Fibroblast of skin of scalp (primary cell): Measurements from ENCODE around the gene HRH1.
A peak's percentile ranks its signal among the peaks of the same experiment; 100 is the strongest.
"Not testable (repeated sequence)": the region's sequence is repeated elsewhere in the genome, so short reads cannot be mapped to it uniquely, and the experiment has no call there.

Experiments used
- DNase-seq: peaks from one replicate; pipeline ENCODE4 v3.0.0-alpha.2; 2013

HRH1 gene

GRCh38 chr3:11170052-11170770 lies 15.9 kb downstream of the HRH1 start:
- no peak for DNase-seq

GRCh38 chr3:11172096-11172690 lies 17.9 kb downstream of the HRH1 start:
- DNase-seq: no peak

GRCh38 chr3:11173828-11174465 lies 19.7 kb downstream of the HRH1 start:
- no peak for DNase-seq

- DNase-seq: no peak
Observed at GRCh38 chr3:11178421-11178820, 24.1 kb downstream of the HRH1 start.

- DNase-seq: not testable (repeated sequence)
Observed at GRCh38 chr3:11184328-11184969, 30.2 kb downstream of the HRH1 start.

- no peak for DNase-seq
Observed at GRCh38 chr3:11185144-11185543, 30.9 kb downstream of the HRH1 start.

- DNase-seq: peak; percentile 92
Observed at GRCh38 chr3:11185564-11186317, 31.4 kb downstream of the HRH1 start.

GRCh38 chr3:11186318-11186692 lies 32.0 kb downstream of the HRH1 start:
- DNase-seq: no peak

GRCh38 chr3:11186771-11187191 lies 32.5 kb downstream of the HRH1 start:
- DNase-seq: peak; percentile 53

- DNase-seq: peak; percentile 30
Observed at GRCh38 chr3:11187681-11188080, 33.4 kb downstream of the HRH1 start.

GRCh38 chr3:11188231-11188630 lies 33.9 kb downstream of the HRH1 start:
- no peak for DNase-seq

- DNase-seq: no peak
Observed at GRCh38 chr3:11195201-11195600, 40.9 kb downstream of the HRH1 start.

- peak; percentile 84 for DNase-seq
Observed at GRCh38 chr3:11195721-11196332, 41.5 kb downstream of the HRH1 start.

GRCh38 chr3:11197484-11197883 lies 43.2 kb downstream of the HRH1 start:
- no peak for DNase-seq

- DNase-seq: no peak
Observed at GRCh38 chr3:11198070-11198469, 43.8 kb downstream of the HRH1 start.

- no peak for DNase-seq
Observed at GRCh38 chr3:11198495-11198894, 44.2 kb downstream of the HRH1 start.

- peak; percentile 34 for DNase-seq
Observed at GRCh38 chr3:11199902-11200845, 45.9 kb downstream of the HRH1 start.

GRCh38 chr3:11201251-11202019 lies 47.1 kb downstream of the HRH1 start:
- DNase-seq: no peak

GRCh38 chr3:11203961-11204360 lies 49.7 kb downstream of the HRH1 start:
- DNase-seq: no peak

- peak; percentile 70 for DNase-seq
Observed at GRCh38 chr3:11204697-11205348, 50.5 kb downstream of the HRH1 start.
